HCT116 (cell line): Measurements from ENCODE around the gene SLC2A4.

ENCODE experiments used
- ATF3 ChIP-seq: IDR thresholded peaks from 2 replicates; pipeline ENCODE4 v1.6.1; 2012
- CTCF ChIP-seq, 3 experiments: fragments of 200-600 bp in 1 of 3; sonication (generic) in 1 of 3; IDR thresholded peaks in 2 of 3; conservative IDR thresholded peaks in 1 of 3; 2 replicates each; pipeline ENCODE4 v1.5.1; 2012 to 2017; ENCODE audit warnings: low read depth in 2 of 3, low read length in 2 of 3, antibody characterized with exemption in 1 of 3, borderline replicate concordance in 1 of 3, control low read depth in 1 of 3, mild to moderate bottlenecking in 1 of 3, mixed read lengths in 1 of 3, mixed run types in 1 of 3, moderate library complexity in 1 of 3; ENCODE audit not compliant: insufficient read depth in 1 of 3
- JUND ChIP-seq: IDR thresholded peaks from 2 replicates; pipeline ENCODE4 v1.6.1; 2012
- MAX ChIP-seq: IDR thresholded peaks from 2 replicates; pipeline ENCODE4 v1.6.1; 2012
- ZBTB33 ChIP-seq: IDR thresholded peaks from 2 replicates; pipeline ENCODE4 v1.6.1; 2011; ENCODE audit warnings: mild to moderate bottlenecking, low read length, moderate library complexity; ENCODE audit not compliant: insufficient replicate concordance; ENCODE audit errors: extremely low read depth

GRCh38 chr17:7240375-7240774, 41.1 kb upstream of the SLC2A4 start:
- TF ChIP-seq JUND (no peak), CTCF (IDR thresholded peaks at IDR 0.05 in 2 of 3, conservative IDR thresholded peaks at IDR 0.05 in 1 of 3; ENCODE audit: borderline replicate concordance in 1 of 3, insufficient read depth in 1 of 3, low read depth in 2 of 3, low read length in 2 of 3) (no peak), ATF3 (no peak), ZBTB33 (no peak), MAX (no peak)
